Activated CD8-positive, alpha-beta memory T cell treated with anti-CD3 and anti-CD28 coated beads, Interleukin-2, amount 10 ng/mL, durations not matched to agents 7 days and 5 days (primary cell): ENCODE results near the gene EPYC. TPM values are rescaled to one million over a fixed set of nuclear protein-coding genes. Genes with fewer than 3 reads are reported as not detected.

Experiments
- ATAC-seq: fragments of 150-1000 bp; cut with Tn5 transposase; one replicate; pipeline ENCODE4 v1.10.0; 2021; ENCODE audit warnings: moderate library complexity
- CTCF ChIA-PET: fragments of 350-600 bp; sonication (Branson Sonifier 250); formaldehyde crosslinking; loops from one replicate; lab custom pipeline; 2021; ENCODE audit warnings: antibody characterized with exemption; lab: Charles Lee
- DNase-seq: peaks from one replicate; pipeline ENCODE4 v3.0.0-alpha.2; 2020
- H3K27ac Mint-ChIP-seq: one replicate; pipeline ENCODE4 v1.8.0; 2021; ENCODE audit warnings: mild to moderate bottlenecking, mixed read lengths
- H3K27me3 Mint-ChIP-seq: one replicate; pipeline ENCODE4 v1.8.0; 2021; ENCODE audit warnings: mixed read lengths
- H3K36me3 Mint-ChIP-seq: one replicate; pipeline ENCODE4 v1.8.0; 2021; ENCODE audit warnings: mild to moderate bottlenecking, mixed read lengths
- H3K4me1 Mint-ChIP-seq: one replicate; pipeline ENCODE4 v1.8.0; 2021; ENCODE audit warnings: mixed read lengths
- H3K4me3 Mint-ChIP-seq: one replicate; pipeline ENCODE4 v1.8.0; 2021; ENCODE audit warnings: mild to moderate bottlenecking, moderate library complexity, mixed read lengths
- H3K9me3 Mint-ChIP-seq: one replicate; pipeline ENCODE4 v1.8.0; 2022; ENCODE audit warnings: low read depth, mixed read lengths
- total RNA-seq, 2 experiments: library from RNA; stranded (reverse); gene quantifications; one replicate each; pipeline ENCODE4 v1.2.3, GENCODE V29; 2021

Gene EPYC, protein sequence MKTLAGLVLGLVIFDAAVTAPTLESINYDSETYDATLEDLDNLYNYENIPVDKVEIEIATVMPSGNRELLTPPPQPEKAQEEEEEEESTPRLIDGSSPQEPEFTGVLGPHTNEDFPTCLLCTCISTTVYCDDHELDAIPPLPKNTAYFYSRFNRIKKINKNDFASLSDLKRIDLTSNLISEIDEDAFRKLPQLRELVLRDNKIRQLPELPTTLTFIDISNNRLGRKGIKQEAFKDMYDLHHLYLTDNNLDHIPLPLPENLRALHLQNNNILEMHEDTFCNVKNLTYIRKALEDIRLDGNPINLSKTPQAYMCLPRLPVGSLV
- not detected for total RNA-seq

DNA sequence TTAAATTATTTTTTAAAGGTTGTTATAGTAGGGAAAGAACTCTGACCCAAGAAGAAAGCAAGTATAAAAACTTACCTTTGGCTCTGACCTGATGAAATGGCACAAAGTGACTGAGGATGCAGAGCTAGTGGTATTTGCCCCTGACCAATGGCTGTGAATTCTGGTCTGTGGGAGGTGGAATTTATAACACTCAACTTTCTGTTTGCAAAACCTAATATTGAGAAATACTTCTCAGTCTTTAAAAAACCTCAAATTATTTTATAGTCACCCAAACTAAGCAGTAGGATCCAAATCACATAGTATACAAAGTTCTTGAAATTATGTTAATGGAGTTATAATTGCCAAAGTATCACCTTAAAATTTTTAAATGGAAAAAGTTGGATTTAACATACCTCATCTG lies at the start of gene EPYC:
EPYC (minus strand) TSS at position 101 of the 400 bp plus-strand sequence. CDS start 2,407 bp downstream, outside the sequence.
- CTCF ChIA-PET, result no interaction called here
- Mint-ChIP-seq H3K4me3 (no peak within 1 kb of the TSS), H3K9me3 (no peaks in the 10 kb centered on the region), H3K4me1 (peaks cover 25% of the 10 kb centered on the region), H3K27me3 (peaks cover 53% of the 10 kb centered on the region), H3K27ac (no peak within 1 kb of the TSS), H3K36me3 (no peaks in the 10 kb centered on the region)
- no peak for DNase-seq
- ATAC-seq, result no peak

DNA sequence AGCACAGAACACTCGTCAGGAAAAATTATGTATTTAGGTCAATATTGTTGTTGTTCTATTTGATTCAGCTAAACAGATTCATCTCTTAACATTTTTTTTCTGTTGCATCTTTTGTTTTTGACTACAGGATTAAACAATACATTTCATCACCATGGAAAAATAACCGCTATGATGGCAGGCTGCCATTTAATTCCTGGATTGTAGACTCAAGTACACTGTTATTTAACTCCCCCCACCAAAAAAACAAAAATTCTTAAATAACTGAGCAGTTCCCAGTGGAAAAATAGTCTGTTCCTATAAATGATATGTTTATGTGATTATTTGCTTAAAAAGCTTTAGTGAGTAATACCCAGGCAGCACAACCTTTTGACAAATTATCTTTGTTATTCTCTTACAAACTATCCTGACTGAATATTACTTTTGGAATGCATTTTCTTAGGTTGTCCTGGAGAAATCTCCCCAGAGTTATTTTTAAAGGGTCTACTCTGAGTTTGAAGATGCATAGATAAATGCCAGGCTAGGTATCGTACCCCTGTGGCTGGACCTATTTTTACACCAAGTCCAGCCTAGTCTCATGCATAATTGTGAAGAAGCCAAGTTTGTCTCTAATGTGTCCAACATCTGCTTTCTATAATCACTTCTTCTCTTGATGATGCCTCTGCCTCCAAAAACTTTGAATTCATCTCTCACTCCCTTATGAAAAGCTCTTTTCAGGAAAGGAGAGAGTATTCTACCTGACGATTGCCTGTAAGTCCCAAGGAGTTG lies 49.4 kb upstream of the EPYC start:
- H3K27ac Mint-ChIP-seq, result no peak overlapping the region
- no peaks in the 10 kb centered on the region for H3K27me3 Mint-ChIP-seq
- H3K4me3 Mint-ChIP-seq, result no peak overlapping the region
- H3K4me1 Mint-ChIP-seq, result no peaks in the 10 kb centered on the region
- ATAC-seq, result no peak
- CTCF ChIA-PET, result no interaction called here
- DNase-seq, result no peak
- no peaks in the 10 kb centered on the region for H3K9me3 Mint-ChIP-seq
- no peaks in the 10 kb centered on the region for H3K36me3 Mint-ChIP-seq

DNA sequence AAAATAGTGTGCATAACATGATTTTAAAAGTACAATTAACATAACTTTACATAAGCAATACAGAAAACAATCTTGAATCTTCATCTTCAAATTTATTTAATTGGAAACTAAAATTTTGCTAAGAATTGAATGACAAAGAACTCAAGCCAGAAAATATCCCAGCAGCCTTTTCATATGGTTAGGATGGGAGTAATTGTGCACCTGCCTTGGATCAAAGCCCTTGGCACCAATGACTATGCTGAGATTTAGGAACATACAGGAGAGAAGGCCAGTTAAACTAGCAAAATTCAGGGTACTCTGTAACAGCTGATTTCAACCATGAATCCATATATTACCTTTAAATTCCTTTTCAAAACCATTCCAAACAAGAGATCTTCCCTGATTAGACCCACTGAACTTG lies 47.3 kb upstream of the EPYC start:
- Mint-ChIP-seq H3K4me3 (no peak overlapping the region), H3K27ac (no peak overlapping the region), H3K4me1 (no peaks in the 10 kb centered on the region), H3K27me3 (no peaks in the 10 kb centered on the region), H3K9me3 (no peaks in the 10 kb centered on the region), H3K36me3 (no peaks in the 10 kb centered on the region)
- CTCF ChIA-PET, result no interaction called here
- DNase-seq (no peak), ATAC-seq (no peak)

DNA sequence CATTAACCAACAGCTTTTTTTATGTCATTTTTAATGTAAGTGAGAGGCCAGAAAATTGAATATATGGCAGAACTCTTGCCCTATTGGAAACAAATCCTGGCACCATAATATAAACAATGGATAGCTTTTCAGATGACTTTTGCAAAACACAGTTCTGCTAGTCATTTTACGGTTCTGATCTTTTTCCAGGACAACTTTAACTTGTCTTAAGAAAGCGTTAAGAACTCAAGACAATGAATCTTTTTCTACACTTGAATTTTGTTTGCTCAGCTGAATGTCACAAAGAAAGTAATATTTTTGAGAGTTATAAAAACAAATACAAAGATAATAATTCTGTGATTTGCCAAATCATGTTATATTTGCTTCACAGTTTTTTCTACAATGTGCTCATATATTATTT lies 39.8 kb upstream of the EPYC start:
- CTCF ChIA-PET, result no interaction called here
- Mint-ChIP-seq H3K4me1 (no peaks in the 10 kb centered on the region), H3K9me3 (no peaks in the 10 kb centered on the region), H3K27me3 (peaks cover 4% of the 10 kb centered on the region), H3K27ac (no peak overlapping the region), H3K4me3 (no peak overlapping the region), H3K36me3 (no peaks in the 10 kb centered on the region)
- DNase-seq (no peak), ATAC-seq (no peak)

DNA sequence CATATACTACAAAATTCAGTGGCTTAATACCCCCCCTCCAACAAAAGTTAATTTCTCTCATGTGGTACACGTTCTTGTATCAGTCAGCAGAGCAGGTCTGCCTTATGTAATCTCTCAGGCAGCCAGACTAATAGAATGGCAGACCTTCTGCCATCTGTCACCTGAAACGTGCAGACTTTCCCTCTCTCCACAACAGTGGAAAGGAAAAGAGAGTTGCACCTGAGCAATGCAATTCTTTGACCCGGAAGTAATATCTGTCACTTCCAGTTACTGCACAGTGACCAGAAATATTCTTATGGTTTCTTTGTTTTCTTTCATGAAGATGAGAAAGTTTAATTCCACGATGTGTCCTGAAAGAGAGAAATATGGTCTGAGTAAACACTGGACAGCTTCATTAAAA lies 38.6 kb upstream of the EPYC start:
- Mint-ChIP-seq H3K27ac (no peak overlapping the region), H3K27me3 (peaks cover 4% of the 10 kb centered on the region), H3K36me3 (no peaks in the 10 kb centered on the region), H3K9me3 (no peaks in the 10 kb centered on the region), H3K4me3 (no peak overlapping the region), H3K4me1 (no peaks in the 10 kb centered on the region)
- DNase-seq (no peak), ATAC-seq (no peak)
- CTCF ChIA-PET, result no interaction called here

DNA sequence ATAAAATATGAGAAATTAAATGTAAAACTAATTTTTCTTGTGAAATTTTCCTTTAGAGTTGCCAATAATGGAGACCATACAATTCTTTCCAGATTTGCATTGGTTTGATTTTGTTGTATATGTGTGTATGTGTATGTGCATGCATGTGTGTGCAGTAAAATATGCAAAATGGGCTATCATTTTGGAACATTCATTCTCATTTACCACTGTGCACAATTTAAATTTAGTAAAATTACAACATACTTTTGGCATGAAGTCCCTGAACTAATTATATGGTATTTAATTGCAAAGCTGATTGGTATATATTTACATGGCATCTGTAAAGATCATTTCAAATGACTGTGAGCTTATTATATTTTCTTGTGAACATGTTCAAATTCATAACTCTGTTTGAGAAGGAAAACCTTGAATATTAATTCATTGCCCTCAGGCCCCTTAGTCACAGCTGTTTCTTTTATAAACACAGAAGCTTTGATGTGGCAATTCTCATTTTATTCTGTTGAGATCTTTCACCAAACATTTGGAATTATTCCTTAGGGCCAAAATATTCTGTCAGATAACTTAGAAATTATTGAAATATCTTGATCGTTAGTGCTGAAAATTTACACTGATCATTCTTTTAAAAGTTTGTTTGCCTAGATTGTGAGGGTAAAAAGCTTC lies 35.5 kb upstream of the EPYC start:
- H3K36me3 Mint-ChIP-seq, result no peaks in the 10 kb centered on the region
- no peaks in the 10 kb centered on the region for H3K4me1 Mint-ChIP-seq
- H3K27ac Mint-ChIP-seq, result no peak overlapping the region
- H3K27me3 Mint-ChIP-seq, result peaks cover 4% of the 10 kb centered on the region
- ATAC-seq (no peak), DNase-seq (no peak)
- no peaks in the 10 kb centered on the region for H3K9me3 Mint-ChIP-seq
- H3K4me3 Mint-ChIP-seq, result no peak overlapping the region
- CTCF ChIA-PET, result no interaction called here

DNA sequence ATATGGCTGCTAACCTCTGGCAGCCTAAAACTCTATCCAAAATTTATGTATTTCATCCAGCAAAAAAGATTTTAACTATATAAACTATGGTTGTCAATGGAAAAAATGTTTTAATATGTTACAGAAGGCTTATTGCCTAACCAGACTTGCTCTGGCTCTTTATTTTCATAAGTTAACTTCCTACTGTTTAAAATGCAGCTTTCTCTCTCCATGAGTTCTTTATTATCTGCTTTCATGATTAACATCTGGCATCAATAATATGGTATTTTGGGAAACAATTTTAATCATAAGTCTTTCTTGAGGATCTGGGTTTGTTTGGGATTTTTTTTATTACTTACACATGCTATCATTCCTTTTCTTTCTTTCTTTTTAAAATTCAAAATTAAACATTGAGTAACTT lies 32.5 kb upstream of the EPYC start:
- no peak overlapping the region for H3K4me3 Mint-ChIP-seq
- no peaks in the 10 kb centered on the region for H3K9me3 Mint-ChIP-seq
- CTCF ChIA-PET, result no interaction called here
- H3K27me3 Mint-ChIP-seq, result peaks cover 4% of the 10 kb centered on the region
- no peaks in the 10 kb centered on the region for H3K36me3 Mint-ChIP-seq
- H3K4me1 Mint-ChIP-seq, result peaks cover 2% of the 10 kb centered on the region
- no peak for ATAC-seq
- H3K27ac Mint-ChIP-seq, result no peak overlapping the region
- DNase-seq, result no peak

DNA sequence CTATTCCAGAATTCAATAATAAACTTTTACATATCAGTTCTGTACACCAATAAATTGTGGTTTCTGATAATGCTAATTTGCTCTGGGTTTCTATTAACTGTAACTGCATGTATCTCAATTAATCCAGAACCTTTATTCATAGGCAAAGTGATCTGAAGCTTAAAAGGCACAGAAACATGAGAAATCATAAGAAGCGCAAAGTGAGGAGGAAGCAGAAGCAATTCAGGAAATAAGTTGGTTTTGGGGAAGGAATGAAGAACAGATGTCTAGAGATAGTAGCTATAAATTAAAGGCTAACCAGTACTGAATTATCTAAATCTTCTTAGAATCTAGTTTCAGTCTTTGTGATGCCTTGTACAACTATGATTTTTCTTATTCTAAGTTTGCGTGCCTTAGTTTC lies 28.5 kb upstream of the EPYC start:
- Mint-ChIP-seq H3K36me3 (no peaks in the 10 kb centered on the region), H3K4me3 (no peak overlapping the region), H3K27me3 (peaks cover 9% of the 10 kb centered on the region), H3K9me3 (no peaks in the 10 kb centered on the region), H3K27ac (no peak overlapping the region), H3K4me1 (peaks cover 2% of the 10 kb centered on the region)
- DNase-seq (no peak), ATAC-seq (no peak)
- CTCF ChIA-PET, result no interaction called here

DNA sequence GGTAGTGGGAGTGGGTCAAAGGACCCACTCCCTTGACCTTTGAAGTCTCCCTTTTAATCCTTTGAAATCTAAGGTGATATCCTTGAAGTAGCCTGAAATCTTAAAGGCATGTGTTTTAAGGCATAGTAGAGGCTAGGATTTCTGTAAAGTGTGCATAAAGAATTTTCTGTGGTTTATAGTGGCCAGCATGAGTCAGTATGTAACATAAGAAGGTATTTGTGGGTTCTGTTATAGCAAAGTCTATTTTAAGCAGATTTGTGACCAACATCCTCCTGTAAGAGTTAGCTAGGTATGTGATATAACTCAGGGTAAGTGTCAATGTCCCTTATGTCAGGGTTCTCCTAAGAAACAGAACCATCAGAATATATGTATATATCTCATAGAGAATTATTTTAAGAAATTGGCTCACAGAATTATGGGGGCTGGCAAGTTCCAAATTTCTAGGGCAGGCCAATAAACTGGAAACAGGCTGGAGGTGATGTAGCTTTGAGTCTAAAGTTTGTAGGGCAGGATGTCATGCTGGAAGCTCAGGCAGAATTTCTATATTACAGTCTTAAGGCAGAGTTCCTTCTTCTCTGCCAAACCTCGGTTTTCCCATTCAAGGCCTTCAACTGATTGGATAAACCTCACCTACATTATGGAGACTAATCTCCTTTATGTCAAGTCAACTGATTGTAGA lies 18.7 kb upstream of the EPYC start:
- Mint-ChIP-seq H3K4me1 (peaks cover 5% of the 10 kb centered on the region), H3K27me3 (peaks cover 17% of the 10 kb centered on the region), H3K4me3 (no peak overlapping the region), H3K27ac (no peak overlapping the region), H3K36me3 (no peaks in the 10 kb centered on the region), H3K9me3 (no peaks in the 10 kb centered on the region)
- CTCF ChIA-PET, result no interaction called here
- no peak for DNase-seq
- no peak for ATAC-seq

DNA sequence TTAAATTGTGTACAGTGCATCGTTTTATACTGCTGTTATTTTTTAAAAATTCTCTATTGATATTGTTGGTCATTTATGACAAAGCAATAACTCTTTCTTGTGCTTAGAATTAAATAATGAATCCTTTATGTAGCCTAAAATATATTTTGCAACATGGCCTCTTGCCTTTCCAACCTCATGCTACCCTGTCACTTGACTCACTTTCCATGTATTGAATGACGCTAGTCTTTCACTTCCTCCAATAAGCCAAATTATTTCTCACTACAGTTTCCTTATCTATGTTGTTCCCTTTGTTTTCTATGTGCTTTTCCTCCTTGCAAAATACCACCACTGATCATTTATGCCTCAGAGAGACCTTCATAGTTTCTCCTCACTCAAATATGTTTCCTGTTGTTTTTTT lies 16.3 kb upstream of the EPYC start:
- H3K36me3 Mint-ChIP-seq, result no peaks in the 10 kb centered on the region
- H3K4me3 Mint-ChIP-seq, result no peak overlapping the region
- H3K27ac Mint-ChIP-seq, result no peak overlapping the region
- CTCF ChIA-PET, result no interaction called here
- DNase-seq (no peak), ATAC-seq (no peak)
- H3K4me1 Mint-ChIP-seq, result peaks cover 5% of the 10 kb centered on the region
- H3K9me3 Mint-ChIP-seq, result no peaks in the 10 kb centered on the region
- H3K27me3 Mint-ChIP-seq, result peaks cover 14% of the 10 kb centered on the region

DNA sequence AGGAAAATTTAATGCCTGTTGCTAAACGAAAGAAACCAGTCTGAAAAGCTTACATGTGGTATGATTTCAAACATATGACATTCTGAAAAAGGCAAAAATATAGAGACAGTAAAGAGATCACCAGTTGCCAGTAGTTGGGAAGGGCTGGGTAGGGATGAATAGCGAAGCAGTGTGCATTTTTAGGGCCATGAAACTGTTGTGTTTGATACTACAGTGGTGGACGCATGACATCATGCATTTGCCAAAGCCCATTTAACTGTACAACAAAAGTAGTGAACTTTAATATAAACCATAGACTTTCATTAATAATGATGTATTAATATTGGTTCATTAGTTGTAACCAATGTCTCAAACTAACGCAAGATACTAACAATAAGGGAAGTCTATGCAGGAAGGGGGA lies 14.7 kb upstream of the EPYC start:
- H3K4me1 Mint-ChIP-seq, result peaks cover 5% of the 10 kb centered on the region
- H3K36me3 Mint-ChIP-seq, result no peaks in the 10 kb centered on the region
- CTCF ChIA-PET, result no interaction called here
- no peak overlapping the region for H3K4me3 Mint-ChIP-seq
- H3K9me3 Mint-ChIP-seq, result no peaks in the 10 kb centered on the region
- no peak overlapping the region for H3K27ac Mint-ChIP-seq
- ATAC-seq (no peak), DNase-seq (no peak)
- H3K27me3 Mint-ChIP-seq, result peaks cover 17% of the 10 kb centered on the region

DNA sequence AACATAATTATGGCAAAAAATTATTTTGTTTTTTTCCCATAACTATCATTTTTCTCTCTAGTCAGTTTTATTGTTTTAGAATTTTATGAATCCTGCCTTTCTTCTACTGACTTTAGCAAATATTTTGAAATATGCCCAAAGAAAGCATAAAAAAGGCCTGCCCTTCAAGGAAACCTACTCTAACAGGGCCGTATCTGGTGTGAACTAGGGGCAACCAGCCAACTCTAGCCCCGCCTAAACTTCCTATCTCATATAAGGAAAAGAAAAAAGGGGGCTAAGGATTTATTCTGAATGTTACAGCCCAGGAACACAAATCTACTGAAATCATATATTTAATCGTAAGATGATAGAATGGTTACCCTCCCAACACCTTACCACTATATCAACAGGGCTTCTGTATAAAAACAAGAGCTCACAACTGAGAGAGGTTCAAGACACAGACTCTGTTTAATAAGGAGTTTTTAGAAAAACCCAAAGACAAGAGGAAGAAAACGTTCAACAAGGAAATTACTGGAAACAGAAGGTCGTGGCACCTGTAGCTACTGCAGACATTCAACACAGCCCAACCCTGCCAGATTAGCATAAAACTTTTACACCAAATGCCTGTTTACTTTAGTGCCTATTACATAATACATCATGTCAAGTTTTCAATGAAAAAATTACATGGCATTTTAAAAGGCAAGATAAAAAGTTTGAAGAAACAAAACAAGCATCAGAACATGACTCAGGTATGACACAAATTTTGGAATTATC lies 12.9 kb upstream of the EPYC start:
- peaks cover 23% of the 10 kb centered on the region for H3K27me3 Mint-ChIP-seq
- H3K27ac Mint-ChIP-seq, result no peak overlapping the region
- DNase-seq, result no peak
- no peaks in the 10 kb centered on the region for H3K9me3 Mint-ChIP-seq
- no peaks in the 10 kb centered on the region for H3K4me1 Mint-ChIP-seq
- no peak overlapping the region for H3K4me3 Mint-ChIP-seq
- ATAC-seq, result no peak
- H3K36me3 Mint-ChIP-seq, result no peaks in the 10 kb centered on the region
- CTCF ChIA-PET, result no interaction called here

DNA sequence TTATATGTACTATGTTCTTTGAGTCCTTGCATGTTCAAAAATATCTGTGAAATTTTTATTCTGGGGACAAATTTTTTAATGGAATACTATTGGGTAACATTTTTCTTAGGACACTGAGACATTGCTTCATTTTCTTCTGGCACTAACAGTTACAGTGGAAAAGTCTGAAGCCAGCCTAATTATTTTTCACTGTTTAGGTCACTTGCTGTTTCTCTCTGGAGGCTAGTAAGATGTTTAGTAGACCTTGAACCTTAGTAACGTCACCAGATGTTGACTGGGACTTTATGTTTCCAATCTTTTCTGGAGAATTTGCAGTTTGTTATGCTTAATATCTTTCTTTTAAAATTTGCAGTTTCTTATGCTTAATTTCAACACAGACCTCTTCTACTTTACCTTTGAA lies 12.3 kb upstream of the EPYC start:
- H3K9me3 Mint-ChIP-seq, result no peaks in the 10 kb centered on the region
- no peaks in the 10 kb centered on the region for H3K4me1 Mint-ChIP-seq
- peaks cover 23% of the 10 kb centered on the region for H3K27me3 Mint-ChIP-seq
- ATAC-seq (no peak), DNase-seq (no peak)
- no peak overlapping the region for H3K27ac Mint-ChIP-seq
- no peaks in the 10 kb centered on the region for H3K36me3 Mint-ChIP-seq
- H3K4me3 Mint-ChIP-seq, result no peak overlapping the region
- CTCF ChIA-PET, result no interaction called here
